DOHH2 (cell line): ENCODE results near the gene PML.

Source experiments
- EZH2phosphoT487 ChIP-seq: fragments of 200-600 bp; sonication (generic); IDR thresholded peaks from 2 replicates; pipeline ENCODE4 v1.6.1; 2017; ENCODE audit warnings: borderline replicate concordance, mild to moderate bottlenecking, antibody characterized with exemption, low read length, moderate library complexity, mixed read lengths
- TF ChIP-seq, protein P1 (sequence below): fragments of 200-600 bp; sonication (generic); IDR thresholded peaks from one replicate; pipeline ENCODE4 v1.5.1; 2014; ENCODE audit warnings: antibody characterized with exemption, mild to moderate bottlenecking, low read depth, low read length; ENCODE audit not compliant: poor library complexity, severe bottlenecking

DNA sequence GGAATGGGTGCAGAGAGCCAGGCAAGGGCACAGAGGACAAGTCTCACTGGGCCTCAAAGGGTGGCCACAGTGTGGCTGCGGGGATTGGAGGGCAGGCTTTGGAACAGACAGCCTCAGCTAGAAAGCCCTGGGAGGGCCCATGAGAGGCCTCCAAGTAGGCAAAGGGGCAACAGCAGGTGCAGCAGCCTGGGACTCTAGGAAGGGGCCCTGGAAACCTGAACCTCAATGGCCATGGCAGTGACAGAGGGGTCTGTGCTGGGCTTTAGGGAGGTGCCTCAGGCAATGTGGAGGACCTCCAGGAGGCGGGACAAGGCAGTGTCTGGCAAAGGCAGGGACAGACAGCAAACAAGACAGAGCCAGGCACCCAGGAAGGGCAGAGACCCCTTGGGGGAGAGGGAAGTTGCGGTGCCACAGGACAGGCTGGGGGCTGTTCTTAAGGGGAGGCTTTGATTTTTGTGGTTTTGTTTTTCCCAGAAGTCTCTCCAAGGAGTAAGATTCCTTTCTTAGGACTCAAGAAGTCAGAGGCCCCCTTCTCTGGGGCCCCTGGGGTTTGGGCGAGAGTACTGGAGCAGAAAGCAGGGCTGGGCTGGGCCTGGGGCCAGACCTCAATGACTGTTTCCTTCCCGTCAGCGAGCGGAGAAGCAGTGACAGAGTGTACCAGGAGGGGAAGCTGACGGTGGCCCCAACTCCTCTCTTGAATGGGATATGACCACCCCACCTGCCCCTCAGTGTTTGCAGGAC is 12.1 kb upstream of the PML start:
- TF ChIP-seq, protein P1, sequence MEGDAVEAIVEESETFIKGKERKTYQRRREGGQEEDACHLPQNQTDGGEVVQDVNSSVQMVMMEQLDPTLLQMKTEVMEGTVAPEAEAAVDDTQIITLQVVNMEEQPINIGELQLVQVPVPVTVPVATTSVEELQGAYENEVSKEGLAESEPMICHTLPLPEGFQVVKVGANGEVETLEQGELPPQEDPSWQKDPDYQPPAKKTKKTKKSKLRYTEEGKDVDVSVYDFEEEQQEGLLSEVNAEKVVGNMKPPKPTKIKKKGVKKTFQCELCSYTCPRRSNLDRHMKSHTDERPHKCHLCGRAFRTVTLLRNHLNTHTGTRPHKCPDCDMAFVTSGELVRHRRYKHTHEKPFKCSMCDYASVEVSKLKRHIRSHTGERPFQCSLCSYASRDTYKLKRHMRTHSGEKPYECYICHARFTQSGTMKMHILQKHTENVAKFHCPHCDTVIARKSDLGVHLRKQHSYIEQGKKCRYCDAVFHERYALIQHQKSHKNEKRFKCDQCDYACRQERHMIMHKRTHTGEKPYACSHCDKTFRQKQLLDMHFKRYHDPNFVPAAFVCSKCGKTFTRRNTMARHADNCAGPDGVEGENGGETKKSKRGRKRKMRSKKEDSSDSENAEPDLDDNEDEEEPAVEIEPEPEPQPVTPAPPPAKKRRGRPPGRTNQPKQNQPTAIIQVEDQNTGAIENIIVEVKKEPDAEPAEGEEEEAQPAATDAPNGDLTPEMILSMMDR = no peak
- TF ChIP-seq EZH2phosphoT487 = no peak
